CD1c-positive myeloid dendritic cell (primary cell): Measurements from ENCODE around the gene TRAF1.

Source experiments
- DNase-seq: peaks from one replicate; pipeline ENCODE4 v3.0.0-alpha.2; 2016; ENCODE audit errors: extremely low spot score

TRAF1 gene

GRCh38 chr9:120941046-120941770 lies 14.6 kb upstream of the TRAF1 start:
- DNase-seq: no peak

GRCh38 chr9:120940573-120940972 lies 14.0 kb upstream of the TRAF1 start:
- DNase-seq: no peak

- DNase-seq: no peak
These were observed 12.3 kb upstream of the TRAF1 start for GRCh38 chr9:120938851-120939250.

DNA sequence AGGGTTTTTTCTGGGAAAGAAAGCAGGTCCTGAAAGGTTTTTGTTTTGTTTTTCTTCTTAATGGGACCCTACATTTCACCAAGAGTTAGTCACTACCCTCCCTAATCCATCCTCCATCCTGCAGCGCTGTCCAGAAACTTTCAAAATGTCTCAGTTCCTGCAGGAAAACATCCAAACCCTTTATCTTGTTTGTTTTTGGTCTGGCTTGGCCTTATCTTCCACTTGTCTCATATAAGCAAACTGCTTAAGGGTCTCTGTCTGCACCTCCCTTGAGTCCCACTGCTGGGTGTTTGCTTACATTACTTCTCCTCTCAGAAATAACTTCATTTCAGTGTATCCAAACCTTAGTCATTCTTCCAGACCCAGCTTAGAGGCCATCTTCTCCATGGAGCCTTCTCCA lies 11.0 kb upstream of the TRAF1 start:
- DNase-seq: no peak

GRCh38 chr9:120937127-120937526 lies 10.5 kb upstream of the TRAF1 start:
- no peak for DNase-seq

DNA sequence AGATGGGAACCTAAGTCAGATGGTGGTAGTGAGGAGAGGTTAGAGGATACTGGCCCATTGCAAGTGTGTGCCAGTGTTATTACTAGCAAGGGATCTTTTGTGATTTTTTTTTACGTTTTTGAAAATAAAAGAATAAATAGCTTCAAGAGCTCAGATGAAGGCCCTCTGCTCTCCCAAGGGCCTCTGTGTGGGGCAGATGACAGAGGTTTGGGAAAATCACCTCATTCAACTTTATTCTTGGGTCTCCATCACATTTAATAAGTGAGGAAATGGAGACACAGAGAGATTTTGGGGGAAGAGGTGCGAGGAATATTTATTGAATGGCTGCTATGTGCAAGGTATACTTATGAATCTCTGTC lies 10.1 kb upstream of the TRAF1 start:
- DNase-seq: no peak

- peak; percentile 93 for DNase-seq
These were observed 9.6 kb upstream of the TRAF1 start for GRCh38 chr9:120936011-120936763.

- DNase-seq: peak; percentile 96
These were observed 8.8 kb upstream of the TRAF1 start for GRCh38 chr9:120935383-120935857.

DNA sequence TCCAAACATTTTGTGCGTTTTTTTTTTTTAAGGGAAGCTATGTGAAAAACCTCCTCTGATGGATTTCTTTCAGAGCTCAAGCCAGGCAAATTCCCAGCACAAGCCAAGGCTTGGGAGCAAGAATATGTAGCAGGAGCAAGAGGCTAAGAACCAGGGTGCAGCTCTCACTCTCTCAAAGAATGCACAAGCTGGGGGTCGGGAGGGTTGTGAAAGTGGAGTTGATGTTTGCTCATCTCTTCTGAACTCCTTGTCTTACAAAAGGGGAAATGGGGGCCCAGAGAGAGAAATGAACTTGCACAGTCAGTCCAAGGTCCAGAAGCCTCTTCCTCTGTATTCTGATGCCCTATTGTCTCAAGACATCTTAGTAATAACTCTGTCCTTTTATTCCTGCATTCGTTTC lies 7.7 kb upstream of the TRAF1 start:
- DNase-seq: peak; percentile 86

DNA sequence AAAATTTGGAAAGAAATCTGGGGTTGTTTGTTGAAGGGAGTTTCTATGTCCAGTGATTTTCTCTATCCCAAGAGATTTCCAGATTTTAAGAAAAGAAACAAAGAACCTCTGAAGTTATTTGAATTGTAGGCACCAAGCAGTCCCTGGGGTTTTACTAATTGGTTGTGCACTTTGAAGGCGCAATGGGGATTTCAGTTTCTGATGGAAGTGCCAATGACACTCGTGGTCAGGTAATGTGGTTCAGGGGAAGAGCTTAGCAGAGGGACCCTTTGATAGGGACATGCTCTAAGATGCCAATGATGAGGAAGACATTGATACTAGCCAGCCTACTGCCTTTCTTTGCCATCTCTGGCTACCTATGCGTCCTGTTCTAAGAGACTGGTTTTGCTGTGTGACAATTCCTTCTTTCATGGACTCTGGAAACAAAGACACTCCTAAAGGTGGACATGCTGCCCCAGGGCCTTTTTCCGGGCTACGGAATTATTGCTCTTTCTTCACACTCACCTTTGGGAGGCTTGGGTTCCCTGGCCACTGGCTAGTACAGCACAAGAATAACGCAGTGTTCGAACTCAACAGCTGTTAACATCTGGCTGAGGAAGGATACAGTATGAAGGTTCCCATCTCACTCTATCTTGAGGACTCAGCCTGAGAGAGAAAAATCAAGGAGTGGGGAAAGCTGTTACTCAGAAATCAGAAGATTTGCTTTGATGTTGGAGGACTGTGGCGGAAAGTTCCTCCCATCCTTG lies 6.9 kb upstream of the TRAF1 start:
- no peak for DNase-seq

DNA sequence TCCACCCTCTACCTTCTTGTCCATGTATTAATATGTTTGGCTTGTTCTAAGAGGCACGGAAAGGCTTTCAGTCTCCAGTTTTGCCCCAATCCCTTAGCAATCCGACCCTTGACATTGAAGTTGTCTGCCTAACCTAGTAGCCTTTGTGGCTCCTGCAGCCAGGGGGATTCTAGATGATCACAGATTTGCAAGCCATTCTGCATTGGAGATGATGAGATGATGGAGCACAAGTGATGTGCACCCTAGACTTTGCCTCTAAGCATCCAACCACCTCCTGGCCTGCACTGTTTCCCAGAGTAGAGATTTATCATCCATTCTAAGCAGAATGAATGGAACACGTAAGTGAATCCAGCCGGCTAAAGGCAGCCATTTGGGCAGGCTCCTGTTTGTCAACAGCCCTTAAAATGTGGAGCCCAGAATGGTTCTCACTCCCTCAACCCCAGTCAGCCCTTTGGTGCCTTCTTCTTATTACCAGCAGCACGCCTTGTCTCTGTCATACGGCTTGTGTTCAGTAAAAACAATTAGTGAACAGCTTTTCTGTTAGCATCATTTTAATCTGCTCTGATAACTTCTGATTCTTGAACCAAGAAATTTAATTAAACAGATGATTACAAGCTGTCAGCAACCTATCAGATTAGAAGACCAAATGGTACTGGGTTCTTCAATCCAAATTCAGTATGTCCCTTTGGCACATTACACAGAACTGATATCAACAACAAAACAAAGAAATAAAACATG lies 5.7 kb upstream of the TRAF1 start:
- no peak for DNase-seq

DNA sequence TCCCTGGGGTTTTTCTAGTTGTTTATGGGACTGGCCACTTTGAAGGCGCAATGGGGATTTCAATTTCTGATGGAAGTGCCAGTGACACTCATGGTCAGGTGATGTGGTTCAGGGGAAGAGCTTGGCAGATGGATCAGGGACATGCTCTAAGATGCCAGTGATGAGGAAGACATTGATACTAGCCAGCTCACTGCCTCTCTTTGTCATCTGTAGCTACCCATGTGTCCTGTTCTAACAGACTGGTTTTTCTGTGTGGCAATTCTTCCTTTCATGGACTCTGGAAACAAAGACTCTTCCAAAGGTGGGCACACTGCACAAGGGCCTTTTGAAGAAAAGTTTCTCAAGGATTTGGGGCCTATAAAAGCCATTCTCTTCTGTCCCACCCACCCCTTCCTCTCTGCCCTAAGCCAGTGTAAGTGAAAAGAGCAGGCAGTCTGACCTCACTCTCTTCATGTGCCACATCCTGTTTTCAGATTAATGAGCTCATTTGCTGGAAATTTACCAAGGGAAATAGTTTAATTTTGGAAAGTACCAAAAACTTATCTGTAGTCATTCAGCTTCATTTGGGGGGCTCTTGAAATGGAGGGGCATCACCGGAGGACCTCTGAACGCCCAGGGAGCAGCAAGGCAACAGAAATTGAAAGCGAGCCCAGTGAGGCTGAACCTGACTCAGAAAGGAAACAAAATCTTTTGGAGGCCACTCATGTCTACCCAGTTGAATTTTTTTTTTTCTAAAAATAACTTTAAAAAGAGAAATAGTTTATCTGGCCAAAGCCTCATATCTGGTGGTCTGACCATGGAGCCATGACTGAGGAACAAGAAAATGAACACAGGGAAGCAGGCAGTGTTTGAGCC lies 4.9 kb upstream of the TRAF1 start:
- peak; percentile 95 for DNase-seq

- DNase-seq: no peak
These were observed 2.7 kb upstream of the TRAF1 start for GRCh38 chr9:120929229-120929791.

- peak; percentile 70 for DNase-seq
These were observed 2.1 kb upstream of the TRAF1 start for GRCh38 chr9:120928483-120929228.

GRCh38 chr9:120928015-120928482 lies 1.5 kb upstream of the TRAF1 start:
- peak; percentile 48 for DNase-seq

- DNase-seq: no peak
These were observed 846 bp upstream of the TRAF1 start for GRCh38 chr9:120927269-120928014.

DNA sequence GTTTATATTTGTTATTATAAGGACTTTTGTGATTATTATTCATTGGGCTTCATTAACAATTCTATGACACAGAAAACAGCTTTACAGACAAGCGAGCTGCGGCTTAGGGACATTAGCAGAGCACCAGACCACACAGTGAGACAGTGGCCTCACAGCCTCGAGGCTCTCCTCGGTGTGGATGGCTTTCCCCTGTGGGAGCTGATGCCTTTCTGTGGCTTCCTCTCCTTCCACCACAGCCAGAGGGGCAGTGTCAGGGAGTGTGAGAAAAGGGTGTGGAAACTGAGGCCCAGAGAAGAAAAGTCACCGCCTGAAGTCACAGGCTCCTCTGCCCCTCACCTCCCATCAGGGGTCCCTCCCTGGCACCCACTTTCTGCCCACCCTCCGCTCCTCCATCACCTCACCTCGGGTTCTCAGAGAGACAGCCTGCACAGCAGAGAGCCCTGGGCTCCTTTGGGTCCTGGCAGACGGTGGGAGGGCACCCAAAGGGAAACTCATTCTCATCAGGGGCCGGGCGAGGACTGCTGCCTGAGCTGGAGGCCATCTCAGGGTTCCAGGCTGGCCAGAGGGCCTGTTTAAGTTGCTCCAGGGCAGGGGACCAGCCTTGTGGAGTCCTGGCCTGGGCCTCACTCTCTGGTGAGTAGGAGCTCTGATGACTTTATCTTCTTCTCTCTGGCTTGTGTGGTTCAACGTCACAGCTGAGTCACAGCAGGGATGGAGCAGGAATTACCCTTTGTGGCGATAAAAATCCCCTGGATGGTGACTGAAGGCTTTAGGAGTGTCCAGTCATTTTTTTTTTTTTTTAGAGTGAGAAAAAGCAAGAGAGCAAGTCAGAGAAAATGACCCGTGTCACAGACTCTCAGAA lies 830 bp downstream of the TRAF1 start:
- peak; percentile 87 for DNase-seq
